SKM-1 treated with dmso at 0.1 percent for 144 hours (cell line): Measurements from ENCODE around the gene TEX51.

Source experiments
- DNase-seq: peaks from one replicate; lab custom pipeline; 2025; ENCODE audit not compliant: unreplicated experiment; lab: John Stamatoyannopoulos, UW

Gene TEX51

GRCh38 chr2:126898636-126899035 is at the start of gene TEX51:
TEX51 (plus strand) TSS chr2:126898890; CDS start chr2:126898919, 29 bp downstream.
- no peak for DNase-seq

DNA sequence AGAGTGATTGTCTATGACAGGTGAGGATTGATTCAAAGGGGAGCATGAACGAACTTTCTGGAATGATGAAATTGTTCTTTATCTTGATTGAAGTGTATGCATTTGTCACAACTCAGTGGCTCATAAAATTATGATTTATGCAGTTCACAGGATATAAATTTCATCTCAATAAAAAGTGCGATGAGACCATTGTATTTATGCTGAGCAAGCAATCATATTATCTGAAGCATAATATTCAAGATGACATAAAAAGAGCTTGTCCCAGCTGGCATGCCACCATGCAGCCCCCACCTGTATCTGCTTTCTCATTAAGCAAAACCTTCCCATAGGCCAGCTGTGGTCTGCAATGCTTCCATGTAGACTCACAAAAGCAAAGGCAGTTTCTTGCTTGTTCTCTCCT is 49.6 kb upstream of the TEX51 start:
- DNase-seq = no peak

DNA sequence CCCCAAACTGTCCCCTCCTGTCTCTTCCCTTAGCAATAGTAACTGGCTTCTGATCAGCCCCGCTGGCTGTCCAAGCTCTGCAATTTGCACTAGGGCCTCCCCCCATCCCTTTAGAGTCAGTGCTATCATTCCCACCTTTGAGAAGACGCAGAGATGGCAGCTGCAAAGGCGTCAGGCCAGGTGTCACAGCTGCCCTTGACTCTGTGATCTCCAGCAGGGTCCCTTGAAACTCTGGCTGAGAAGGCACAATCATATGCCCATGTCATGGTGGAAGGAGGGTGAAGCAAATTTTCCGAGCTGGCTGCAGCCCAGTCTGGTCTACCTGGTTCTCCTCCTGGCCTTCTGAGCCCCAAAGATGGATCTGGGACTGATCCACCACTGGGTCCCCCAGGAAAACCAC is 49.2 kb upstream of the TEX51 start:
- DNase-seq = no peak

DNA sequence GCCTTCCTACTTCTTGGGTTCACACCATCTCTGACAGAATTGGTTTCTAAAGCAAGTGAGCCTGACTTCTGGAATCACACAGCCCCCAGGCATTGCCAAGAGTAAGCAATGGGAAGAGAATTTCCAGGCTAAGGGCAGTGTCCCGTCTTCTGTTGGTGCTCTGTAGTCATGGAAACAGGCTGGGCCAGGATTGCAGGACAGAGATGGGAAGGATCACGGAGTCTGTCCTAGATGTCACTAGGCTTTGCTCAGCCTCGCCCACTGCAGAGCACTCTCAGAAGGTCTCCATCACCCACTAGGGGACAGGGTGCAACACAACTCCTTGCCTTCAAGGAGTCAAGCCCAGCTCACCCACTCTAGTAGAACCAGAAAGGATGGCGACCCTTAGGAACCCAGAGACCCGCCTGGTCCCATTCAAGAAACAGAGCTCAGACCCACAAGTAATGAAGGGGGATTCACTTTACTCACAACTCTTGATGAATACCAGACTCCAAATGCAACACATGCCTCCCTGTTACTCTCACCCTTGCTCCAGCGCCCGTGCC is 48.6 kb upstream of the TEX51 start:
- no peak for DNase-seq

GRCh38 chr2:126850940-126851339 is 47.8 kb upstream of the TEX51 start:
- no peak for DNase-seq

DNA sequence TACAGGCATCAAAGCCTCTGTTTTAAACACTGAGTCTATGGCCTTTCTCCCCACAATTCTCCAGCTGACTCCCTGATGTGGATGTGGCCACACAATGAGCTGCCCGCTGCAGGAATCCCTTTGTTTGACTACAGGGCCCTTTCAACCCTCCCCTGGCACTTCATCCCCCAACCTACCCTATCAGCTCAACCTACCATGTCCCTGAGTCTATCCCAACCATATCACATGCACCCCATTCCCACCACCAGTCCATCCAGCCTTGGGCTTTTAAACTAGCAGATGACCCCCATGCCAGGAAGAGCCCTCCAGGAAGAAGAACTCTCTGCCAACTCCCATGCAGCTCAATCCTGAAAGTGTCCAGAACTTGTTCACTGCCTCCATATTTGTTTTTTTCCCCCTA is 46.9 kb upstream of the TEX51 start:
- no peak for DNase-seq

DNA sequence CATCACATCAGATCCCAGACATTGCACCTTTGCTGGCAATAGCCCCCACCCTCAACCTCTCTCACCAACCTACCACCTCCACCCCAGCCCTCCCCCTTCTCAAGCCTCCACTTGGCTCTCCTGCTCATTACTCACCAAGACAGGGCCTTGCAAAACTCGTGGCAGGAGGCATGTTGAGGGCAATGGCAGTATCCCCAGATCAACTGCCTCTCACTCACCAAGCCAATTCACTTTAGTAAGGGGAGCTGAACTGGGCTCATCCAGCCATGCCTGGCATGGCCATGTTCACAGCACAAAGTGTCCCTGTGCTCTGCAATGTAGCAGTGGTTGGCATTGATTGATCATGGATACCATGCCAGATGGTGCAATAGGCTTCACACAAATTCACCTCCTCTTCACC is 46.3 kb upstream of the TEX51 start:
- DNase-seq = no peak

- DNase-seq = no peak
Measured at GRCh38 chr2:126855606-126856005, 43.1 kb upstream of the TEX51 start.

DNA sequence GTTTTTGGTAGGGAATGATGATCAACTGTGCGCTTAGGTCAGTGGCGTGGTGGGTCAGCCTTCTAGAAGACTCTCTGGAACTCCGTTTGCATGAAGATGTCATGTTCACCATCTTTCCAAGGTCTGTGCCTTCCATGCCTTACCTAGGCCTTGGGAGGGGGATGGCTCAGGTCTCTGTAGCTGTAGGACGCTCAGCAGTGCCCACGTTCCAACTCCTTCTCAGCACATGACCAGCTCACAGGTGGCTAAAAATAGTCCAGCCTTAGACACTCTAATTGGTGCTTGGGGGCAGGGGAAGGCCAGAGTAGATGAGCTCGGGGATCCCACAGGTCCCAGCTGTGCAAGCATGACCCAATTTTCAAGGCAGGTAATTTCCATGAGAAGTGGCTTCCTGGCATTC is 42.3 kb upstream of the TEX51 start:
- no peak for DNase-seq

DNA sequence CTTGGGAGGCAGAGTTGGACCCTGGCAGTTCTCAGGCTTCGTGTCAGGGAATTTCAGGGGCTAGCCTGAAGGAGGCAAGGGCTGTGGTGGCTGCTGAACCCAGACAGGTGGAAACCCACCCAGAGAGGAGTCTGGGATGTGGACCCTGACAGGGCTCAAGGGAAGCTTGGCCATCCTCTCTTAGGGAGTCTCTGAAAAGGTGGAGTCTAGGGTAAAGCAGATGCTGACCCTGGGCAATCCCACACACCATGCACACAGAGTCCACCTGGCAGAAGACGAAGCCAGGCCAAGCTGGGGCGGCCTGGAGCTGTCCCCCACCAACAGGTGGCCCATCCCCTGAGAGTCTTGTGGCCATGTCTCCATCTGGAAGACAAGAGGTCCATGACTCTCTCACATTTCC is 41.2 kb upstream of the TEX51 start:
- no peak for DNase-seq

DNA sequence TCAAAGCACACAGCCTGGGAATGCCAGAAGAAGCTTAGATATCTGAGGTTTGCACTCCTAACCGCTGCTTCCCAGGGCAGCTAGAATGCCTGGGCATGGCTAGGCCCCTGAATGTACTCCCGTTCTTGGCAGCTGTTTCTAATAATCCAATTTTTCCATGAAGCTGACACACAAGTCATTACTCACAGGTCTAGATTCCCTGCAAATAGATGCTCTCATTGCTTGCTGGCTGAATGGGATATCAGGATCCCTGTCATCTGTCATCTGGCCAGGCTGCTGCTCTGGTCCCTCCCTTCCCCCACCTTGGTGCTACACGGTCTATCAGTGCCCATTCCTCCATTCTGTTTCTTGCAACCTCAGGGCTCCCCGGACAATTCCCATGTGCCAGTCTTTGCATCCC is 40.7 kb upstream of the TEX51 start:
- DNase-seq = no peak

GRCh38 chr2:126858436-126858835 is 40.3 kb upstream of the TEX51 start:
- DNase-seq = no peak

- DNase-seq = no peak
Measured at GRCh38 chr2:126858991-126859390, 39.7 kb upstream of the TEX51 start.

DNA sequence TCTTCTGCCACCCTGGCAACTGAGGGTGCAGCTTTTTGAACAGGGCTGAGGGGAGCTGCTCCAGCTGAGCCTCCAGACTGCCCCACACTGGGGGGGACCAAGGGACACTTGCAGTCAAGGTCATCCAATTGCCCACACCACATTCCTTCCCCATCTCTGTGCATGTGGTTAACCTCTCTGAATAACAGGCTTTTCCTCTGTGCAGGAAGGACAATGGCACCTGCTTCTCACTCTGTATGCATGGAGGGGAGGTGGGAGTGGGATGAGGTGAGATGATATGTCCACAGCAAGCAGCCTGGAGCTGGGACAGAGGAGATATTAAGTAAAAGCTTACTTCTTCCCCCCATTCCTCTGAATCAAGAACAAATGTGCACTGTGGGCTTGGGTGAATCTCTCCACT is 39.1 kb upstream of the TEX51 start:
- DNase-seq = no peak

- no peak for DNase-seq
Measured at GRCh38 chr2:126860385-126860784, 38.3 kb upstream of the TEX51 start.

GRCh38 chr2:126862730-126863129 is 36.0 kb upstream of the TEX51 start:
- no peak for DNase-seq

GRCh38 chr2:126863336-126864015 is 35.2 kb upstream of the TEX51 start:
- no peak for DNase-seq

DNA sequence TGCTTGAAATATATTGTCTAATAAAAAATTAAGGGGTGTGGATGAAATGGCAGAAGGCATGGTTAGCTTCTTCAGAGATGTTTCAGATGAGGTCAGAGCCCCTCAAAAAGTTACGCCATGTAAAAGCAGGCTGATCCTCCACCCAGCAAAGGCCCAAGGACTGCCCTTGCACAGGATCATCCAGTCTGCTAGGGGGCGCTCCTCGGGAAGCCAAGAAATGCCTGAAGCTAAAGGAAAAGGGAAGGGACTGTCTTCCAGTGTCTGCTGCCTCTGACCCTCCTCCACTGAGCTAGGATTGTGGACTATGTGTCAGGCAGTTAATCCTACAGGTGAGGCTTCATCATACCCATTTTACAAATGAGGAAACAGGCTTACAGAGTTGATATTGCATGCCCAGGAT is 33.8 kb upstream of the TEX51 start:
- DNase-seq = no peak

DNA sequence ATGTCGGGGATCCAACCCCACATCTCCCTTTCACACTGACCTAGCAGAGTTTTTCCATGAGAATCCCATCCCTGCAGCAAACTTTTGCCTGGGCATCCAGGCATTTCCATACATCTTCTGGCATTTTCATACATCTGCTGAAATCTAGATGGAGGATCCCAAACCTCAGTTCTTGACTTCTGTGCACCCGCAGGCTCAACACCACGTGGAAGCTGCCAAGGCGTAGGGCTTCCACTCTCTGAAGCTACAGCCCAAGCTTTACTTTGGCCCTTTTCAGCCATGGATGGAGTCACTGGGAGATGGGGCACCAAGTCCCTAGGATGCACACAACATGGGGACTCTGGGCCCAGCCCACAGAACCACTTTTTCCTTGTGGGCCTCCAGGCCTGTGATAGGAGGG is 32.2 kb upstream of the TEX51 start:
- DNase-seq = no peak

DNA sequence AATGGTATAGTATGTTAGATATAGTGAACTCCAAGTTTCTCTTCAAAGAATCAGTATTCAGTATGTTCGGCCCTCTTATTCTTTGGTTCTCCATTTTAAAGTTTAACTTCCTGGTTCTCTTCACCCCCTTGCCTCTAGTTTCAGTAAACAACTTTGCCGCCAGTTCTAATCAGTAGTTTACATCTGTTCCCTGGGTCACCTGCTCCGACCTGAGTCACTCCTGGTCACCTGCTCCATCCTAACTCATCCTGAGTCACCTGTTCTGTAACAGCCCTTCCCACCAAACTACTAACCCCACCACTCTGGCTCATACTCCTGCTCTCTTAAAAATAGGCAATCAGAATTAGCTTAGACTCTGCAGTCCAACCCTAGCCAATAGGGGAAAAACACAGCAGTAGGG is 23.7 kb upstream of the TEX51 start:
- DNase-seq = no peak

GRCh38 chr2:126876631-126877030 is 22.1 kb upstream of the TEX51 start:
- no peak for DNase-seq

DNA sequence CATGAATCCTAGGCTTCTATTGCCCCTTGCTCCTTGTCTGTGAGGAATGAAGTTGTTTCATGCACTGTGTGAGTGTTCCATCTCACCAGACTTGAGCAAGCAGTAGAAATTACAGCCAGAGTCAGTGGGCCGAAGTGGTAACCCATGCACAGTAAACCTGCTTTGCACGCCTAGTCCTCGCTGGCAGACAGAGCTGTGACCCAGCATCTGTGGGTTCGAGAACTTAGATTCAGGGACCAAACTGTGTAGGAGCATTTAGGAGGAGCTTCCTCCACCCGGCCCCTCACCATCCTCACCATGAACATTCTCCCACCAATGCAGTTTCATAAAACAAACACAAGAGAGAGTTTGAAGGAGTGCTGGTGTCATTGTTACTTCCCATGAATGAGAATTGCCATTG is 21.6 kb upstream of the TEX51 start:
- DNase-seq = no peak

DNA sequence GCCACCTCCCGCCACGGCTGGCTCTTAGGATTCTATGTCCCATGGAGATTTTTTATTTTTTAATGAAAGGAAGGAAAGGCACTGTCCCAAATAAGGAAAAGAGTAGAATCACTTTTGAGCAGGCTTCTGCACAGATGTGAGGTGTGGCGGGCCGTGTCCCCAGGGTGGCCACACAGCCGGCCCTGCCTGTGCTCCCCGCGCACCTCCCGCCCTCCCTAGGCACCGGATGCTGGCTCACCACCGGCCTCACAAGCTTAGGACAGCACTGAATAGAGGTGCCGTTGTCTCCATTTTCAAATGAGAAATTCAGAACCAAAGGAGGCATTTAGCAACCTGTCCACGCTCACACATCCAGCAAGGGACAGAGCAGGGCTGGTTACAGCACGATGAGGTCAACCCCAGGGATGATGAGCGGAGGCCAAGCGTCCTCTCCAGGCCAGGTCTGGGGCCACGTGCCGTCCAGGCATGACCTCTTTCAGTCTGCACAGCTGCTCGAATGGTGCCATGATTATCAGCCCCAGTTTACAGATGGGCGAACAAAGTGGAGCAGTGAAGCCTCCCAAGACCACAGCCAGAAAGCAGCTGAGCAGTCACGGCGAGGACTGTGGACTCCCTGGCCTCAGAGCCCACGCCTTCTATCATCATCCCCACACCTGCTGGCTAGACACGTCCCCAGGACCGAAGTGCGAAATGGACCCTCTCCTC is 20.7 kb upstream of the TEX51 start:
- DNase-seq = no peak
